CD4-positive, alpha-beta T cell treated with Interleukin-4 for 4 hours (primary cell): ENCODE measurements around the gene GABRG3.

Experiments used
- DNase-seq: peaks from one replicate; pipeline ENCODE4 v3.0.0-alpha.2; 2020

Gene GABRG3

DNA sequence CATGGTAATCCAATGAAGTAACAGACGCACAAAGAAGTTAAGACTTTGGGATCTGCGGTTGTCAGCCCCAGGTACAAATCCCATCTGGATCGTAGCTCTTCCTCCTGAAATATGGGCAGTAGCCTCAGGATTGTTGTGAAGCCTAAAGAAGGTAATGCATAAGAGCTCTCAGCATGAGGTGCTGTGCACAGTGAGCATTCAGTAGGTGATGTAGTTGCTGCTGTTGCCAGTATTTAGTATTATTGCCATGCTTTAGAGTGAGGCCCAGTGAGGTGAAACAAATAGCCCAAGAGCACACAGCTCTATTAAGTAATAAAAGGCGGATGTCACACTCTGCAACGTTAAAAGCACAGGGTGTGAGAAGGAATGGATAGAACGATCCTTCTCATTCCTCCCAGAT, 225.7 kb downstream of the GABRG3 start:
- no peak for DNase-seq

DNA sequence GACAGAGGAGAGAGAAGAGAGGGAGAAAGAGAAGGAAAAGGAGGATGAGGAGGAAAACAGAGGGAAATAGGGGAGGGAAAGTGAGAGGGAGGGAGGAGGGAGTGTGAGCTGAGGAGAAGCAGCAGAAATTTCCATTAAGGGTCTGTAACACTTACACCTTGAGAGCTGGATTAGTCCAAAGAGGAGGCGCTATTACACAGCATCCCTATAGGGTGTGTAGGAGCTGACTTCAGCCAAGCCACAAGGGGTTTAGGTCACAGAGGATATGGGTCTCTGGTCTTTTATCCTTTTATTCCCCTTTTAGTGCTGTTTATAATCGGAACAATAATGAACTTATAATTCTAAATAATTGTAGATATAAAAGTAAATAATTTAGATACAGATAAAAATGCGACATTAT, 230.4 kb downstream of the GABRG3 start:
- DNase-seq = no peak

DNA sequence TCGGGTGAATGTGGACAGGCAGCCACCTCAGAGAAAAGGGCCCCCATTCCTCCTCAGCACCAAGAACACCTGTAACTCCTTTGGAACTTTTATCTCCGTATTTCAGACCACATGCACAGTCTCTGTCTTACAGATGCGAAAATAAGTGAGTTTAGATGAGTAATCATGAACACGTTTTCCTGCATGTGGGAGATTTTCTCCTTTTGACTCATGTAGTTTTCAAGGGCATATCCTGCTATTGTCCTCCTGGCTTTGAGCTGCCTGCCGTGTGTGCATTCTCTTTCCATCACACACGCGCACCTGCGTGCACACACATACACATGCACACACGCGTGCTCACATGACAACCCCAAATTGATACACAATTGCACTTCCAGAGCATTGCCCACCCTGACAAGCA, 239.2 kb downstream of the GABRG3 start:
- DNase-seq = no peak

DNA sequence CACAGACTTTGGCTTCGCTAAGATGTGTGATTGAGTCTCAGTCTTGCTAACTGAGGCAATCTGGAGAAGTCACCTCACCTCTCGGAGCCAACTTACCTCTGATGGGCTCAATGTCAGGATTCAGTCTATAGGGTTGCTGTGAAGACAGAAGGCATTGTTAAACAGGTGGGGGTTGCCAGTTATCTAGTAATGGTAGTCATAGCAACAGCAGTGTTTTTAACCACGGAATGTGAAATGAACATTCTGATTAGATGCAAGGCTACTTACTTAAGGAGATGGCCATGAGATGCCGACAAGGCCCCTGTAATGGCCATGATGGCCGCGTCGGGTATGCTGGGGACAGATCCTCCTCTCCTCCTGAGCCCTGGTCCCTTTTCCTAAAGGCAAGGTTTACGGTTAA, 243.1 kb downstream of the GABRG3 start:
- no peak for DNase-seq

DNA sequence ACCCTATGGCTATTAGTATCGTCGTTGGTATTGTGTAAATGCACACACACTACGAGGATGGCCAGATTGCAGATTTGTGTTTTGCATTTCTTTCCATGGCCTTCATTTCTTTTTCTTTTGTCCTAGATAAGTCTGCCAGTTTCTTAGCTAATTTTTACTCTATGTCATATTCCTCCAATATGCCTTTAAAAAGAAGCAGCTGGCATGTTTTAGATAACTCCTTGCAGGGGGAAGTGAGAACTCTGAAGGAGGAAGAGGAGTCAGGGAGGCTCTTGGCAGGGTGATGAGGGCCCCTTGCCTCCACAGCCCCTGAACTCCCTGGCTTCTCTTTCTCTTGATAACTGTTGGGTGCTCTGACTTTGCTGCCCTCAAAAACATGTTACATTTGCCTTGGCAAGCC, 244.0 kb downstream of the GABRG3 start:
- DNase-seq = no peak

DNA sequence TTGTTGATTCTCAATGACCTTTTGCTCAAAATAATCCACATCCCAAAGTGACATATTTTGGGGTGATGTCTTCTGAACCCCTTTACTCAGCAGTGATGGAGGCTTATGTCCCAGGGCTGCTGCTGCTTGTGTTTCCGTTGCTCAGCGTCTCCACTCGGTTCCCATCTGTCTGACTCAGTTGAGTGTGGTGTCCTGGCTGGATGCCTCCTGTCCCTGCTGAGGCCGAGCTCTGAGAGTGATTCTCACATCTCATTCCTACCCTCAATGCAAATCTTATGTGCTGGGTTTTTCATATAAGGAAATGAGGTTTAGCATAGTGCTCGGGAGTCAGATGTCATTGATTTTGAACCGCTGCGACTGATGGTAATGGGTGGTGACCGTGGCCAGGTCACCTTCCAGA, 247.4 kb downstream of the GABRG3 start:
- no peak for DNase-seq

DNA sequence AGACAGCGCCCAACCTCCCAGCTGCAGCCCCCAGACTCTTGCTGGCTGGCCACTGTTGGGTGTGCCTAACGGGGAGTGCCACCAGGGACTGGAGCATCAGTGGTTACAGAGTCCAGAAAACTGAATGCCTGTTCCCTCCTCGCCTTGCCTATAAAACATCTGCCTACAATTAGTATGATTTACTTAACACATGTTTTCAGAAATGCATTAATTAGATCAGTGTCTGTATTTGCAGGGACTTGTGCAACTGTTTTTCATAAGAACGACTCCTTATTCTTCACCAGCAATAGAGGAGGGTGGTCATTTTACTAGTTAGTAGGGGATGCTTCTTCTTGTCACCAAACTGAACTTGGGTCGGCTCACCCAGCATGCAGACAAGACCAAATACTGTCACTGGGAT, 248.7 kb downstream of the GABRG3 start:
- DNase-seq = no peak

DNA sequence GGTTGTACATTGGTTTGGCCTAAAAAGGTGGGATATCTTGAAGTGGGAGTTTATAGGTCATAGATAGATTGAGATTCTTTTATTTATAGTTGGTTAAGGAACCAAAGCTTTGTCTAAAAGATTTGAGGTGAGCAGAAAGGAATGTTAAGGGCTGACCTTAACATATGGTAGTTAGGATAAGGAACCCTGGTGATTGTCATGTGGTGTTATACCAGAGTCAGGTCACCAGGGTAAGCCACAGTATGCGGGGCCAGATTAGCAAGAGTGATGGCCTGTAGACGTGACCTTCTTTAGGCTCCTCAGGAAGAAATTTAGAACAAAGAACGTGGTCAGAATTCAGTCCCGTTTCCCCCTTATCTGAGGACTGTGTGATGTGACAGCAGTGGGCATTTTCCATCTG, 249.2 kb downstream of the GABRG3 start:
- DNase-seq = no peak

DNA sequence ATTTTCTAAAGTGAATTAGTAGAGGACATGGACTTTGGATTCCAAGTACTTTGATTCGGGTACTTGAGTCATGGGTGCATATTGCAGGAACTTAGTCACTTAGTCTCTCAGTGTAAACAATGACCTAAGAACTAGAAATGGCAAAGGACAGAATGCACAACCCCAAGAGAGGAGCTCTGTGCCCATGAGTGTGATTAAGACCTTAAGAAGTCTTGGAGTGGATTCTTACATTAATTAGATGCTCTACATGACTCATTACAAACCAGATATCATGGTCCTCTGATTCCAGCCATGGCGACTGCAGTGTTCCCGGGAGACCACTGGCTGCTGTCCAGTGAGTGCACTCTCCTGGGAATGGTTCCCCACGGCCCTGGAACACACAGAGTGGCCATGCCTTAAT, 251.5 kb downstream of the GABRG3 start:
- DNase-seq = no peak

DNA sequence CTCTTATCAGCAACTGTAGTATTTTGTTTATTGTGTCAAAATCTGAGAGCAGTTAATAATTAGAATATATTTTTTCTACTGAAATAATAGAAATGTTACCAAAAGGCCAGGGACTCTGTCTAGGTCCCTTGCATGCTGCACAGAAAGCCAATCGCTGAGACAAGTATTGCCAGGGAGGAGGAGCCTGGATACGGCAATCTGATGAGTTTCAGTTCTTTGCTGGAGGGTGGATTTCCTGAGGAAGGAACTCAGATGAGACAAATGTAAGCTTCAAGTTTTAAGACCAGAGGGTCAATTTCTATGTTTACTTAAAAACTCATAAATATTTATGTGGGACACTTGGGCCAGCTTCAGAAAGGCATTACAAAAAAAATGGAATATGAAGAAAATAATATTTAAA, 252.2 kb downstream of the GABRG3 start:
- DNase-seq = no peak

DNA sequence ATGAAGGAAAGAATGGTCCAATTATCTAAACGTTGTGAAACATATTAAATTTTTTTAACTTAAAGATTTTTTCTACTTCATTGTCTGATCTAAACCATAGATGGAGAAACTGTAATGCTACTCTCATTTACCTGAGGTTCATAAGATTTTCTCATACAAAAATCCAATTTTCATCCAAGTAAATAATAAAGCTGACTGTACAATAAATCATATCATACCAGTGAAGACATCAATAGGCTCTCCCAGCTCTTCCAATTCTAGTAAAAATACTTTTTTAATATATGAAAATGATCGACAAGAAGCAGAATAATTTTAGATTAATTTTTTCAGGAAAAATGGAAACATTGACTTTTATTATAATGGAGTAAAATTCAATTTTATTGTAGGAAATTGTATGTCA, 260.8 kb downstream of the GABRG3 start:
- no peak for DNase-seq

DNA sequence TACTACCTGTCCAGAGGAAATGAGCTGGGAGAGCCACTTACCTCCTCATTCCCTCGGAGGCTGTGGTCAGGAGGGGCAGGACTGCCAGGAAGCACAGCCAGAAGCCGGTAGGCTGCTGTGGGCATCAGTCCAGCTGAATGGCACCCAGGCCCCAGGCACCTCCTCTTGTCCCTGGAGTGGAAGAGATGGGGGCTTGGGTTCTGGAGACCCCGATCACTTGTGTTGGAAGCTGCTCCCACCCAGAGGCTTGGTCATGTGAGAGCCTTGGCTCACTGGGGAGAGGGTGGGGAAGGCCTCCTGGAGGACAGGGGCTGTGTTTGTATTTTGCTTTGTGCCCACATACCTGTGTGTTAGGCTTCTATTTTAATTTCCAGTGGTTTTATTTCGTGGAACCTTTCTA, 261.9 kb downstream of the GABRG3 start:
- no peak for DNase-seq

DNA sequence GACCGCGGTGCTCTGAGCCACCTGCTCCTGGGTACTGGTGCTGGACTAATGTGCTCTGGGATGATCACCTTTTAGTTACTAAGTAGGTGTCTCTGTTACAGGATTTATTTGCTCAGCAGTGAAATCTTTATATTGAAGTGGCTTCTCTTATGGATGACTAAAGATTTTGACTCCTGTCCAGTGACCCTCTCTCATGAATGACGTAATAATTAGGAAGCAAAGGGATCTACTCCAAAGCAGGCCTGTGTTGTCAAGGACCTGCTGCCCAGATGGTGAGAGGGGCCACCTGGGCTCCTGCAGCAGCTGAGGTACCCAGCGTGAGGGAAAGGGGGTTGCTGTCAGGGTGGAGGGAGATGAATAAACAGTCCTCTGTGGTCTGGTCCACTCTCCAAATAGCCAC, 263.6 kb downstream of the GABRG3 start:
- no peak for DNase-seq

DNA sequence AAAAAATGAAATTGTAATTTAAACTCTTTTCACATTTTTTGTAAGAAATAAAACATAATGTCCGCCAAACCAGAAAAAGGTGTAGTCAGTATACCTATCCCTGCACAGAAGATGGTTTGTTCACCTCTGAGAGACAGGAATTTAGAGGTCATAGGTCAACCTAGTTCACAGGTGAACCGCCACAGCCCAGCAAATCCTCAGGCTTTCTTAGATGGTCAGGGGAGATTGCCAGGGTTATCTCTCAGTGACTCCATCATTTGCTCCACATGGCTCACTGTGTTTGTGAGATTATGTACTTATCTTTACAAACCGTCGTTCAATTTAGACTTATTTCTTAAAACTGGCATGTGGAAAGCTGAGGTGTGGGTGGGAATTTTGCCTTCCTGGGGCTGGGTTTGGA, 264.2 kb downstream of the GABRG3 start:
- DNase-seq = no peak

DNA sequence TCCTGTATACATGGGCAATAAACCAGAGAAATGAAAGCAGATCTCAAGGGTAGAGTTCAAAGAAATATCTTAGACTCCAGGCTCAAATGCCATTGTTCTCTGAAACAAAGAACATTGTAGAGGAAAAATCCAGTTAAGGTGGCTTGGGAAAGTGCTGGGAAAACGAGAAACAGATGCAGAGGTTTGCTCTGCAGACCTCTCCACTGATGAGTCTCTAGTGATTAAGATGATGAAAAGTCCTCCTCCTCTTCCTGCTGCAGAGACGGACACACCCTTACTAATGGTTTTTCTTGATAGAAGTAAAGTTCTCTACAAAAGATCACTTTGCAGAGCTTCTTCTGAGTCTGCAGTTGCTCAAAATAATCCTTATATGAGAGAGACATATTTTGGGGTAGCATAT, 264.7 kb downstream of the GABRG3 start:
- DNase-seq = no peak

DNA sequence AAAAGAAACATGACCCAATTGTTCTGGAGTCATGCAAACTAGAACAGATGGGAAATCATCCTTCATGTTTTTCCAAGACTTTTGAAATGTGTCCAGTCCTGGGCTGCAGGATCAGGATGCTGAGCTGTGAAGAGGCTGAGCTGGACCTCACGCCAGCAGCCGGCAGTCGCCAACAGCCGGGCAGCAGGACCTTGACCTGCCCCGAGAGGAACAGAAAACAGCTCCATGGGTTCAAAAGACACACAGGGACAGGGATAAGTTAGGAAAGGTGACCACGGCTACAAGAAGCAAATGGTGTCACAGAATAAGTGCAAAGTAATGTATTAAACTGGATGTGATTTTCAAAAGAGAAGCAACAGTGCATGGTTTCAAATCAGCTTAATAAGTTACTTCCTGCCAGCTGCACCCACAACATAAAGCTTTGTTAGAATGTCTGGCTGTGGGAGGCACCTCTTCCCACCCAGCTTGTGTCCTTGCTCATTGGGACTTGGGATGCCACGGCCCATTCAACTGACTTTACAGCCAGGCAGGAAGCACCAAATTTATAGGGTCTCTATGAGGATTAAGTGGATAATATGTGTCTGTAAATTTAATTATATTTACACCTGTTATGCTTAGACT, 266.4 kb downstream of the GABRG3 start:
- no peak for DNase-seq

DNA sequence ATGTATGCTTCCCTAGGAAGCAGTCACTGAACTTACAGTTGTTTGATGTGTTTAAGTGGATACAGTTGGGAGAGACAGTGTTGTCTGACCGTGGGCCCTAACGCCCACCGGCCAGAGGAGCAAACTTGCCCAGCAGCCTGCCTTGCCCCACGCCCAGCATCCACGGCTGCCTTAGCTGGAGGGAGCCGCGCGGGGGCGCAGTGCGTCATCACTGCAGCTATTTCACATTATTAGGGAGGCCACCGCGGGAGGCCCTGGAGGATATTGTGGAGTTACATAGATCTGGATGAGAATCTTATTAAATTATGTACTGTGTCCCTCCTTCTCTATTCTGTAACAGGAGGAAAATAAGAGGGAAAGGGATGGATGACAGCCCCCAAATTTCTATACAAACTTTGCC, 267.2 kb downstream of the GABRG3 start:
- DNase-seq = no peak

DNA sequence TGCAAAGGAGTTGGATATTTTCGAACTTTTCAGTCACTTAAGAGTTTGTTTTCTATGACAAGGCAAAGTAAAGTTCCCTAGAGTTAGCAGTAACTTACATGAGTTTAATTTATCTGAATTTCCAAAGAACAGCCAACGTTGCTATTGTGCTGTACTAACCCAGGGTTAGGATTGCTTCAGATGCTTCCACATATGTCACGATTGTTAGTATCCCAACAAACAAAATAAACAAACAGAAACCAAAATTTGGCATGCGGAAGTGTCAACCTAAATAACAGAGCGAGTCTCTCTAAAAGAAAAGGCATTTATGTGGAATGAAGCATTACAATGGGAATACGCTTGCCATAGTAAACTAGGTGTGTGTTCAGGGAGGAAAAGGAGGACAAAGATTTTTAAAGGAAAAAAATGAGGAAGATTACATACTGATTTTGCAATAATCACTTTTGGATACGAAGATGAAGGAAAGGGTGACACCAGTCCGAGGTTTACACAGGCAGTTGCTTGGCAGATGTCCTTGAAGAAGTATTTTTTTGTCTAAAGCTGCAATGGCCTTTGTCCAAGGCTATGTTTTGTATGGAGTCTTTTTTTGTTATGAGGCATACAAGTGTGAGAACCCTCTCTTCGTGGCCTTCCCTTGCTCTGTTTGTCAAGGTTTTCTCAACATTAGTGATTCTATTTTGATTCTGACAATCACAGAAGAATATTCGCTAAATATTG, 267.9 kb downstream of the GABRG3 start:
- no peak for DNase-seq

DNA sequence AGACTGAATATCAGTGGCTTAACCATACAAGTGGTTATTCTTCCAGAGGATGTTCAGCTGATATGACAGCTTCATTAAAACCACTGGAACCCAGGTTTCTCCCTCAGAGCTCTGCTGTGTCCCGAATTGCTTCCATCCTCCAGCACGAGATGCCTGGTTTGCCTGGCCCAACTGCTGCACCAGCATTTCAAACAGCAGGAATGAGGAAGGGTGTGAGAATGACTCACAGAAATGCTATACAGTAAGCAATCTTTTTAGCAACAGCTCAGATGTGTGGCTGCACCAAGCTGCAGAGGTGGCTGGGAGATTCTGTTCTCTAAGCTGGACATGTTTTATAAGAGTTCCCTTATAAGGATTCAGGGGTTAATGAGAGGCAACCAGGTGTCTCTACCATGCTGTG, 271.0 kb downstream of the GABRG3 start:
- no peak for DNase-seq

DNA sequence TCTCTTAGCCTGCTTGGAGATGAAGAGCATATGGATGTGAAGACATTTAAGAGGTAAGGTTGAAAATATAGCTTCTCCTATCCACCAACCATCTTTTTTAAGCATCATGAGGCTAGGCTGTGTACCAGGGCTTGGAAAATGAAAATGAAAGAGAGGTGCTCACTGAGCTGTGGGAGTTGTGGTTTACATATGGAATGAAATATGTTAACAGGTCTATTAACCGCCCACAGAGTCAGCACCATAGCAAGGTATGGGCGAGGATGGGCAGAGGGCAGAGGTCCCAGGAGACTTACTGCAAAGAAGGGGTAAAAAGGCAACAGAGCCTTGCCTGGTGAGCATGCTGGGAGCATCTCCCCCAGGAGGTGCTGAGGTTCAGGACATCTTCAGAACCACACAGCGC, 273.1 kb downstream of the GABRG3 start:
- DNase-seq = no peak

DNA sequence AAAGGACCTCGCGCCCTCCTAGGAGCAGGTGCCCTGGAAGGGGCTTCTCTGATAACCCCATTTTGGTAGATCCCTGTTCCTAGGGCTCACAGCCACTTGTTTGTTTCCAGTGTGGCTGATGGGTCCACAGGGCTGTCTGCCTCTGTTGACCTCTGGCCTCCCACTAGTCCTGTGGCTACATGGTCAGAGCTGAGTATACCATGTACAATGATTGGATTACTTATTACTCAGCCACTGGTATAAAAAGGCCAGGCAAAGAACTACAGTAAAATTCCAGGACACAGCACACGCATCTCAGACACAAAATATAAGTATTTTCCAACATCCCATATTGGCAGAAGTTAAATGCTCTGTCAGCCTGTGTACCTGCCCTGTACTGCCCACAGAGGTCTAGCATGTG, 277.3 kb downstream of the GABRG3 start:
- no peak for DNase-seq

DNA sequence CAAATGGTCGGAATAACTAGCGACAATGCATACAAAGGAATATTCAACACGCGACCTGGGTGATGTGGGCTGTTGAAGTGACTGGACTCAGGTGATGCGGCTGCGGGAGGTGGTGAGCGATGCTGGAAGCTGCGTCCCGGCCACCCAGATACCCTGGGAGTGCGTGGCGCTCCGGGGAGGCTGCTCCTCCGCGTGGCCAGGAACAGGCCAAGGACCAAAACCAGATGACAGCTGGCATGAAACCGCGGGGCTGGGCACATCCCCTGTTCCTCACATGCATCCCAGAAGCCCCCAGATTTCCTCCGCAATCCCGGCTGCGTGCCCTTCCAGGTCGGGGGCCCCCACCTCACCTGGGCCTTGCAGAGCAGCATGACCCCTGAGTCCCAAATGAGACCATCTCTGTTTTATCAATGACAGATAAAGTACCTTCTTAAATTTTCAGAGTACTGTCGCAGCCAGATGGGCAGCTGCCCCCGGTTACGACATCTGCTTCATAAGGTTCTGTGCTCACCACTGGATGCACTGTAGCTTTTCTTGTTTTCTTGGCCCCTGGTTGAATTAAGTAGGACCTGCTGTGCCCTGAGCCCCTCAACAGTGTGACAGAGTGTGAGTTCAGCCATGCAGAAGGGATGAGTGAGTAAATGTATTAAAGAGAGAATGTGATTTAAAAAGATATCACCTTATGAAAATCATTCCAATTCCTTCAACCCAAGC, 278.2 kb downstream of the GABRG3 start:
- DNase-seq = no peak

DNA sequence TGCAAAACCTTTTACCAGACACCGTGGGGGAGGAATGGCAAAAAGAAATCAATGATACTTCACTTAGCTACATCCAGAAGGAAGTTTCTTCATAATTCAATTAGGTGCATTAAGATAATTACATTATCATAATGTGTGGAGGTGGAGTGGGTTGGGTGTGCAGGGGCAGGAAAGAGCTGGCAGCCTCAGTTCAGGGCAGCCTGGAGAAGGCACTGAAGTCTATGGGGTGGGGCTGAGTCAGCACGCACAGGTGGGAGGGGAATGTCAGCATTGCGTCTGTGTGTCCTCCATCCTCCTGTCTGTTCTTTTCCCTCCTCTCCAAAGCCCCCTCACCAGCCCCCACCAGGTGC, 278.8 kb downstream of the GABRG3 start:
- no peak for DNase-seq

DNA sequence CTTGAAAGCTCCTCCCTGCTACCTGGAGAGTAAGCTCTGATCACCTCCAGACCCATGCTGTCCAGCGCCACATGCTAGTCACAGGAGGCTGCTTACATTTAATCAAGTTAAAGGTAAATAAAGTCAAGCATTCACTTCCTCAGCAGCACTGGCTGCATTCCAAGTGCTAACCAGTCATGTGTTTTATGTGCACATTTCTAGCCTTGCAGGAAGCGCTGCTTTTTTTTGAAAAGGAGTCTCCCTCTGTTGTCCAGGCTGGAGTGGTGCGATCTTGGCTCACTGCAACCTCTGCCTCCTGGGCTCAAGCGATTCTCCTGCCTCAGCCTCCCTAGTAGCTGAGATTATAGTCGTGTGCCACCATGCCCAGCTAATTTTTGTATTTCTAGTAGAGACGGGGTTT, 279.2 kb downstream of the GABRG3 start:
- no peak for DNase-seq

DNA sequence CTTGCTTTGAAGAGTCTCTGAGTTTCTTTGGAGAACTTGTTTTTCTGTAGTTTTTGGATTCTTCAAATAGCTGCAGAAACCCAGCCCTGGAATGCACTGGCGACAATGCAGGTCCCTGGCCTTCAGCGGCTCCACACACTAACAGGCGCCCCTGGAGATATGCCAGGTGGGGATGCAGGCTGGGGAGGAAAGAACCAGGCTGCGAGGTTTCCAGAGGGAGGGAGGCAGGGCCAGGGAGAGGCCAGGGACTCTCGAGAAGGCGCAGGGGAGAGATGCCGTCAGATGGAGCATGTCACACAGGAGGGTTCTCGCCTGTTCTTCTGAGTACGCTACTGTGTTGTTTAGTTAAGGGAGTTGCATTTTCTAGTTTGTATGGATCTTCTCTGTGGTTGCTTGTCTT, 283.1 kb downstream of the GABRG3 start:
- DNase-seq = no peak
